Measurements from ENCODE around the gene NELFA. TPM values are rescaled to one million over a fixed set of nuclear protein-coding genes. Genes with fewer than 3 reads are reported as not detected.

Gene NELFA
- total and polyA plus RNA-seq, 2 of the 4 experiments (the other 2 are of a cell fraction) = 4.3 to 21.9 TPM

DNA sequence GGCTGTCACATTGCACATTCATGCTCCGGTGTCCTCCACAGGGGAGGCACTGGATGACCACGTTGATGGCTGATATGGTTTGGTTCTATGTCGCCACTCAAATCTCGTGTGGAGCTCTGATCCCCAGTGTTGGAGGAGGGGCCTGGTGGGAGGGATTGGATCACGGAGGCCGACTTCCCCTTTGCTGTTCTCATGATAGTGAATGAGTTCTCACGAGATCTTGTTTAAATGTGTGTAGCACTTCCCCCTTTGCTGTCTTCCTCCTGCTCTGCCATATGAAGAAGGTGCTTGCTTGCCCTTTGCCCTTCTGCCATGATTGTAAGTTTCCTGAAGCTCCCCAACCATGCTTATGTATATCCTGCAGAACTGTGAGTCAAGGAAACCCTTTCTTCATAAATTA, 28.1 kb upstream of the NELFA start (continued):
- TF ChIP-seq, protein P1, sequence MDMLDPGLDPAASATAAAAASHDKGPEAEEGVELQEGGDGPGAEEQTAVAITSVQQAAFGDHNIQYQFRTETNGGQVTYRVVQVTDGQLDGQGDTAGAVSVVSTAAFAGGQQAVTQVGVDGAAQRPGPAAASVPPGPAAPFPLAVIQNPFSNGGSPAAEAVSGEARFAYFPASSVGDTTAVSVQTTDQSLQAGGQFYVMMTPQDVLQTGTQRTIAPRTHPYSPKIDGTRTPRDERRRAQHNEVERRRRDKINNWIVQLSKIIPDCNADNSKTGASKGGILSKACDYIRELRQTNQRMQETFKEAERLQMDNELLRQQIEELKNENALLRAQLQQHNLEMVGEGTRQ (IDR thresholded peaks at IDR 0.05; ENCODE audit: low read depth, low read length) = no peak
- TF ChIP-seq NFE2L2 (IDR thresholded peaks at IDR 0.05; ENCODE audit: low read depth, low read length) (no peak), FOS (IDR thresholded peaks at IDR 0.05; ENCODE audit: low read depth, low read length) (no peak)

DNA sequence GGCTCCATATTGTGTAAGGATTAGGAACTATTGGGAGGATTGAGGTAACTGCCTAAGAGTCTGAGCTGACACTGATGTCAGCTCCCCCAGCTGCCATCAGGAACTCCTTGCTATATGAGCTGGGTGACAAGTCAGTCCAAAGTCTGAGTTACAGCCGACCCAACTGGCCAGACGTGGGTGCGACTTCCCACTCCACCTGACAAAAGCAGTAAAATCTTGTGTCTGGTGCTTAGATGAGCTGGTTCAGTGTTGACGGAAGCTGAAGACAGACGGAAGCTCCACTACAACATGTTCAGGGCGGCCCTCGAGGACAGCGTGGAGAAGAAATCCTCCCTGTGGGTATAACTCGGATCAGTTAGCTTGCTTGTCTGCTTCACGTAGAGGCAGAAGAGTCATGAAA, 27.6 kb upstream of the NELFA start:
- Histone ChIP-seq H4K20me1 (ENCODE audit: insufficient read depth, low read length) (no peaks in the 10 kb centered on the region), H2BK15ac (ENCODE audit: low read depth, low read length) (no peak overlapping the region), H2AK5ac (ENCODE audit: low read depth, low read length) (no peak overlapping the region), H3K4ac (ENCODE audit: low read depth, low read length) (no peak overlapping the region), H2BK20ac (ENCODE audit: low read depth, low read length) (no peak overlapping the region), H4K8ac (ENCODE audit: low read depth in 2 of 2, low read length in 2 of 2) (no peak overlapping the region), H2AK9ac (replicated peaks; ENCODE audit: low read depth, low read length, poor library complexity) (no peak overlapping the region), H3K23ac (ENCODE audit: low read depth, low read length) (no peak overlapping the region), H3K14ac (replicated peaks; ENCODE audit: low read depth, low read length) (no peak overlapping the region), H3K79me1 (ENCODE audit: low read depth in 1 of 2, low read length in 2 of 2) (no peaks in the 10 kb centered on the region), H3K27me3 (ENCODE audit: control insufficient read depth, insufficient read depth, low read length) (peaks cover 50% of the 10 kb centered on the region), H2BK120ac (ENCODE audit: low read depth, low read length) (no peak overlapping the region), H3K56ac (ENCODE audit: extremely low read depth, insufficient read depth, low read length) (no peak overlapping the region), H3K27ac (ENCODE audit: insufficient read depth, low read length) (no peak overlapping the region), H3K4me3 (ENCODE audit: insufficient read depth, low read depth, low read length) (no peak overlapping the region), H2AFZ (replicated peaks; ENCODE audit: low read length, poor library complexity) (no peak overlapping the region), H4K5ac (ENCODE audit: low read depth, low read length) (no peak overlapping the region), H3K4me1 (ENCODE audit: control insufficient read depth, insufficient read depth, low read length) (no peaks in the 10 kb centered on the region), H3K36me3 (ENCODE audit: control insufficient read depth, insufficient read depth, low read length) (no peaks in the 10 kb centered on the region), H2BK5ac (ENCODE audit: low read depth, low read length, poor library complexity, severe bottlenecking) (no peak overlapping the region), H4K91ac (ENCODE audit: insufficient read depth, low read depth, low read length) (no peak overlapping the region), H3K18ac (ENCODE audit: low read depth, low read length) (no peak overlapping the region), H3K9me3 (ENCODE audit: control insufficient read depth, insufficient read depth, low read length) (no peaks in the 10 kb centered on the region), H3K9ac (ENCODE audit: low read depth, low read length) (no peak overlapping the region), H3K9me1 (ENCODE audit: insufficient read depth, low read length) (no peaks in the 10 kb centered on the region), H3K4me2 (ENCODE audit: low read depth, low read length) (no peak overlapping the region)
- 67% methylated on average over 3 of the region's 10 CpGs; no CpG with 5 or more reads in 1 of the 2 experiments for WGBS, 2 experiments (ENCODE audit: extremely low coverage in 2 of 2, insufficient read length in 1 of 2)
- in situ Hi-C loops (cut with MboI; ENCODE audit: low sequenced_read_pairs) (no loop called here), intact Hi-C loops (cut with micrococcal nuclease) (no loop called here), dilution Hi-C loops (cut with HindIII; ENCODE audit: low sequenced_read_pairs, unreplicated experiment) (no loop called here)
- TF ChIP-seq SMC3 (IDR thresholded peaks at IDR 0.05; ENCODE audit: low read depth, low read length) = no peak
- no peak for TF ChIP-seq CHD1 (IDR thresholded peaks at IDR 0.05; ENCODE audit: low read depth, low read length)
- TF ChIP-seq NFE2L2 (IDR thresholded peaks at IDR 0.05; ENCODE audit: low read depth, low read length) = no peak
- TF ChIP-seq MAZ (IDR thresholded peaks at IDR 0.05; ENCODE audit: borderline replicate concordance, low read depth, low read length) = no peak
- TF ChIP-seq, protein P1 (IDR thresholded peaks at IDR 0.05; ENCODE audit: low read depth, low read length) = no peak
- TF ChIP-seq POLR2A (IDR thresholded peaks at IDR 0.05; ENCODE audit: low read depth, low read length) = no peak
- TF ChIP-seq FOS (IDR thresholded peaks at IDR 0.05; ENCODE audit: low read depth, low read length) = no peak
- TF ChIP-seq, protein P2, sequence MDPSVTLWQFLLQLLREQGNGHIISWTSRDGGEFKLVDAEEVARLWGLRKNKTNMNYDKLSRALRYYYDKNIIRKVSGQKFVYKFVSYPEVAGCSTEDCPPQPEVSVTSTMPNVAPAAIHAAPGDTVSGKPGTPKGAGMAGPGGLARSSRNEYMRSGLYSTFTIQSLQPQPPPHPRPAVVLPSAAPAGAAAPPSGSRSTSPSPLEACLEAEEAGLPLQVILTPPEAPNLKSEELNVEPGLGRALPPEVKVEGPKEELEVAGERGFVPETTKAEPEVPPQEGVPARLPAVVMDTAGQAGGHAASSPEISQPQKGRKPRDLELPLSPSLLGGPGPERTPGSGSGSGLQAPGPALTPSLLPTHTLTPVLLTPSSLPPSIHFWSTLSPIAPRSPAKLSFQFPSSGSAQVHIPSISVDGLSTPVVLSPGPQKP (IDR thresholded peaks at IDR 0.05; ENCODE audit: borderline replicate concordance, low read depth, low read length) = no peak
- TF ChIP-seq MXI1 (IDR thresholded peaks at IDR 0.05; ENCODE audit: borderline replicate concordance, low read depth, low read length) = no peak
- no peak for TF ChIP-seq RCOR1 (IDR thresholded peaks at IDR 0.05; ENCODE audit: insufficient replicate concordance, low read length)
- BruUV-seq (replicated peaks) = no TSS peak
- DNase-seq = no peak
- ChIA-PET CTCF (no interaction called here), POLR2A (ENCODE audit: unreplicated experiment) (no interaction called here)
- no peak for ATAC-seq (ENCODE audit: low read depth)
